Sigmoid colon (tissue), 7 donors: Measurements from ENCODE around the gene NEK6. TPM values are rescaled to one million over a fixed set of nuclear protein-coding genes. Genes with fewer than 3 reads are reported as not detected.

ENCODE experiments used
- DNase-seq: peaks from one replicate; pipeline ENCODE4 v3.0.0-alpha.2; 2019
- H3K27ac ChIP-seq, 4 donors: fragments of 200-600 bp; sonication (generic); one replicate each; pipeline ENCODE4 v1.5.1; 2016 to 2019; ENCODE audit warnings: mild to moderate bottlenecking in 1 of 4
- H3K27me3 ChIP-seq, 3 donors: fragments of 200-600 bp; sonication (generic); one replicate each; pipeline ENCODE4 v1.5.1; 2019; ENCODE audit warnings: mild to moderate bottlenecking in 1 of 3
- H3K36me3 ChIP-seq, 4 donors: fragments of 200-600 bp; sonication (generic); one replicate each; pipeline ENCODE4 v1.5.1; 2016 to 2019
- H3K4me1 ChIP-seq, 4 donors: fragments of 200-600 bp; sonication (generic); one replicate each; pipeline ENCODE4 v1.5.1; 2017 to 2019
- H3K4me3 ChIP-seq, 4 donors: fragments of 200-600 bp; sonication (generic); one replicate each; pipeline ENCODE4 v1.5.1; 2017 to 2019; ENCODE audit warnings: mild to moderate bottlenecking in 2 of 4, moderate library complexity in 1 of 4
- H3K9me3 ChIP-seq, 4 donors: fragments of 200-600 bp in 3 of 4; sonication (generic) in 3 of 4; one replicate each; pipeline versions ENCODE4 v1.5.1 to v1.6.1; 2013 to 2019
- CTCF ChIP-seq, 4 experiments: fragments of 450-650 bp in 3 of 4; fragments of 200-600 bp in 1 of 4; IDR thresholded peaks; one replicate each; pipeline ENCODE4 v1.5.1; 2016 to 2019; ENCODE audit warnings: antibody characterized with exemption in 4 of 4, mild to moderate bottlenecking in 3 of 4, moderate library complexity in 2 of 4
- EP300 ChIP-seq, 4 donors: sonication (generic); formaldehyde crosslinking; IDR thresholded peaks; one replicate each; pipeline ENCODE4 v1.6.1; 2017; ENCODE audit warnings: antibody characterized with exemption in 4 of 4
- POLR2A ChIP-seq, 2 donors: fragments of 450-650 bp; IDR thresholded peaks; one replicate each; pipeline ENCODE4 v1.6.1; 2016; ENCODE audit warnings: antibody characterized with exemption in 2 of 2, mild to moderate bottlenecking in 2 of 2, moderate library complexity in 2 of 2
- POLR2AphosphoS5 ChIP-seq, 4 donors: sonication (generic); formaldehyde crosslinking; IDR thresholded peaks; one replicate each; pipeline ENCODE4 v1.6.1; 2017; ENCODE audit warnings: antibody characterized with exemption in 4 of 4
- WGBS, 2 donors: extraction: QIAGEN DNeasy Blood & Tissue Kit; methylation state at CpG; one replicate each; pipeline ENCODE4 v1.1.7; 2013; 5-methylcytosine and 5-hydroxymethylcytosine counted together
- intact Hi-C: fragments of 100-400 bp; cut with DNase I; formaldehyde crosslinking; loops from one replicate; pipeline ENCODE4 v1.15.1; 2023
- polyA plus RNA-seq, 3 donors: library from polyadenylated mRNA; stranded (reverse); fragments of 200-250 nt; gene quantifications; one replicate each; pipeline ENCODE4 v1.2.3, GENCODE V29; 2013
- total RNA-seq, 4 donors: library from RNA; depleted of rRNA; stranded (reverse); fragments of >200 nt; gene quantifications; one replicate each; pipeline ENCODE4 v1.1.0, GENCODE V29; 2016
- donor health status: healthy with polysubstance abuse.
- donor health status: Bipolar disorder and iron deficiency.
- donor health status: healthy.

The NEK6 gene
- total and polyA plus RNA-seq, 7 donors = 8.2 to 36.2 (median 18.7) TPM

GRCh38 chr9:124343533-124344290 is 86.0 kb downstream of the NEK6 start:
- Histone ChIP-seq H3K4me1 (peaks cover 0 to 22% (median 16%) of the 10 kb centered on the region in 4 donors), H3K4me3 (peak overlapping the region in 3 of 4 donors; percentile 26 to 28 (median 27)), H3K27me3 (no peaks in the 10 kb centered on the region), H3K27ac (peak overlapping the region; percentile 55 to 79 (median 65)), H3K36me3 (peaks cover 0 to 50% (median 27%) of the 10 kb centered on the region in 4 donors), H3K9me3 (no peaks in the 10 kb centered on the region)
- WGBS, 2 donors = 89 to 90% methylated on average over 23 of the region's 23 CpGs
- no peak for DNase-seq
- intact Hi-C loops = no loop called here
- TF ChIP-seq POLR2A (IDR thresholded peaks at IDR 0.05) = no peak
- TF ChIP-seq EP300 (IDR thresholded peaks at IDR 0.05) = no peak
- TF ChIP-seq POLR2AphosphoS5 (IDR thresholded peaks at IDR 0.05) = no peak
- no peak for TF ChIP-seq CTCF (IDR thresholded peaks at IDR 0.05)

GRCh38 chr9:124344291-124345050 is 86.7 kb downstream of the NEK6 start:
- no peak for TF ChIP-seq POLR2A (IDR thresholded peaks at IDR 0.05)
- no peak for TF ChIP-seq POLR2AphosphoS5 (IDR thresholded peaks at IDR 0.05)
- TF ChIP-seq CTCF (IDR thresholded peaks at IDR 0.05) = no peak
- TF ChIP-seq EP300 (IDR thresholded peaks at IDR 0.05) = no peak
- H3K4me1 ChIP-seq = peaks cover 0 to 22% (median 16%) of the 10 kb centered on the region in 4 donors
- no peak overlapping the region for H3K4me3 ChIP-seq
- 93 to 95% methylated on average over 29 of the region's 29 CpGs for WGBS, 2 donors
- no peak overlapping the region for H3K27ac ChIP-seq
- H3K36me3 ChIP-seq = peaks cover 0 to 57% (median 31%) of the 10 kb centered on the region in 4 donors
- DNase-seq = no peak
- no peaks in the 10 kb centered on the region for H3K9me3 ChIP-seq
- H3K27me3 ChIP-seq = no peaks in the 10 kb centered on the region
- intact Hi-C loops = no loop called here

GRCh38 chr9:124345063-124345462 is 87.3 kb downstream of the NEK6 start:
- H3K4me1 ChIP-seq = peaks cover 0 to 22% (median 16%) of the 10 kb centered on the region in 4 donors
- H3K27ac ChIP-seq = no peak overlapping the region
- intact Hi-C loops = no loop called here
- H3K9me3 ChIP-seq = no peaks in the 10 kb centered on the region
- H3K36me3 ChIP-seq = peaks cover 0 to 60% (median 33%) of the 10 kb centered on the region in 4 donors
- H3K27me3 ChIP-seq = no peaks in the 10 kb centered on the region
- TF ChIP-seq POLR2A (IDR thresholded peaks at IDR 0.05) = no peak
- no peak for TF ChIP-seq CTCF (IDR thresholded peaks at IDR 0.05)
- TF ChIP-seq EP300 (IDR thresholded peaks at IDR 0.05) = no peak
- no peak for TF ChIP-seq POLR2AphosphoS5 (IDR thresholded peaks at IDR 0.05)
- 89 to 91% methylated on average over 14 of the region's 14 CpGs for WGBS, 2 donors
- DNase-seq = no peak
- no peak overlapping the region for H3K4me3 ChIP-seq

- peaks cover 0 to 63% (median 39%) of the 10 kb centered on the region in 4 donors for H3K36me3 ChIP-seq
- no peak overlapping the region for H3K27ac ChIP-seq
- no peaks in the 10 kb centered on the region for H3K9me3 ChIP-seq
- TF ChIP-seq EP300 (IDR thresholded peaks at IDR 0.05) (no peak), POLR2A (IDR thresholded peaks at IDR 0.05) (no peak), CTCF (IDR thresholded peaks at IDR 0.05) (no peak), POLR2AphosphoS5 (IDR thresholded peaks at IDR 0.05) (no peak)
- intact Hi-C loops = no loop called here
- H3K27me3 ChIP-seq = no peaks in the 10 kb centered on the region
- DNase-seq = no peak
- WGBS, 2 donors = 86 to 89% methylated on average over 9 of the region's 9 CpGs
- no peak overlapping the region for H3K4me3 ChIP-seq
- H3K4me1 ChIP-seq = peaks cover 0 to 22% (median 16%) of the 10 kb centered on the region in 4 donors
Observed at GRCh38 chr9:124345751-124346281, 88.1 kb downstream of the NEK6 start.
